Caki2 (cell line): Measurements from ENCODE around the gene NEMP1. TPM values are rescaled to one million over a fixed set of nuclear protein-coding genes. Genes with fewer than 3 reads are reported as not detected.

ENCODE experiments used
- DNase-seq: peaks from one replicate; pipeline ENCODE4 v3.0.0-alpha.2; 2015; ENCODE audit warnings: low read depth
- in situ Hi-C: cut with HindIII; loops from 2 replicates; pipeline ENCODE4 v1.10.0; 2016; ENCODE audit warnings: low sequenced_read_pairs, low pct_unique_long_range_greater_than_20kb, mixed read lengths
- total RNA-seq: library from RNA; depleted of rRNA; stranded (reverse); fragments of >200 nt; shearing (Covaris generic); gene quantifications from 2 replicates; pipeline ENCODE4 v1.2.3, GENCODE V29; 2014; ENCODE audit warnings: low replicate concordance

NEMP1 gene
- total RNA-seq, 1 experiment from 2014 or later, result 23.8 TPM

- in situ Hi-C loops, result no loop called here
- no peak for DNase-seq
Observed at GRCh38 chr12:57094208-57095160, 15.9 kb upstream of the NEMP1 start.

GRCh38 chr12:57093415-57094207 lies 15.0 kb upstream of the NEMP1 start:
- in situ Hi-C loops, result no loop called here
- DNase-seq, result no peak

DNA sequence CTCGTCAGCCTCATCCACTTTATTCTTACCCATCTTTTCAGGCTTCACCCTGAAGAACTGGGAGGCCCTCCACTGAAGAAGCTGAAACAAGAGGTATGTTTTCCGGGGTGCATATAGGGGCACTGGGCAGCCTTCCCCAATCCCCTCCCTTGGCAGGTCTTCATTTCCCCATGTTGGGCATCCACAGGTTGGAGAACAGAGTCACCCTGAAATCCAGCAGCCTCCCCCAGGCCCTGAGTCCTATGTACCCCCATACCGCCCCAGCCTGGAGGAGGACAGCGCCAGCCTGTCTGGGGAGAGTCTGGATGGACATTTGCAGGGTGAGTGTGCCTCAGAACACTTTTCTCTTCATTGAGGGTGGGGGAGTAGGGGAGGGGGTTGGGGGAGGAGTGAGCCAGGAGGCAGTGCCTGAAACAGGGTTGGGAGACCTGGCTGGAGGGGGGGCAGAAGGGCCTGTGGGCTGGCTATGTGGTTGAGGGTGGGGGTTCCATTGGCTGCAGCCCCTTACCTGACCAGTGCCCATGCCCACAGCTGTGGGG lies 14.4 kb upstream of the NEMP1 start:
- in situ Hi-C loops, result no loop called here
- DNase-seq, result no peak

DNA sequence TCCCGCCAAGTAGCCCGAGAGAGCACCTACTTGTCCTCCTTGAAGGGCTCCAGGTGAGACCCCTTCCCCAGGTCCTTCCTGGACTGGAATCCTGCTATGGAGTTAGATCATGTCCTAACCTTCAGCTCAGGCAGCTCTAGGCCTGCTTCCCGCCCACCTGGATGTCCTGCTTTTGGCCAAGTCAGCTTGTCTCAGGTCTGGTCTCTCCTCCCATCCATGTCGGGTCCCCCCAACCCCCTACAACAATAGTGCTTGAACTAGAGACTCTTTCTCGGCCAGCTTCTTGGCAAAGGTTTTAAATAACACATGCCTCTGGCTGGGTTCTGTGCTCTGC lies 13.9 kb upstream of the NEMP1 start:
- in situ Hi-C loops, result no loop called here
- no peak for DNase-seq

DNA sequence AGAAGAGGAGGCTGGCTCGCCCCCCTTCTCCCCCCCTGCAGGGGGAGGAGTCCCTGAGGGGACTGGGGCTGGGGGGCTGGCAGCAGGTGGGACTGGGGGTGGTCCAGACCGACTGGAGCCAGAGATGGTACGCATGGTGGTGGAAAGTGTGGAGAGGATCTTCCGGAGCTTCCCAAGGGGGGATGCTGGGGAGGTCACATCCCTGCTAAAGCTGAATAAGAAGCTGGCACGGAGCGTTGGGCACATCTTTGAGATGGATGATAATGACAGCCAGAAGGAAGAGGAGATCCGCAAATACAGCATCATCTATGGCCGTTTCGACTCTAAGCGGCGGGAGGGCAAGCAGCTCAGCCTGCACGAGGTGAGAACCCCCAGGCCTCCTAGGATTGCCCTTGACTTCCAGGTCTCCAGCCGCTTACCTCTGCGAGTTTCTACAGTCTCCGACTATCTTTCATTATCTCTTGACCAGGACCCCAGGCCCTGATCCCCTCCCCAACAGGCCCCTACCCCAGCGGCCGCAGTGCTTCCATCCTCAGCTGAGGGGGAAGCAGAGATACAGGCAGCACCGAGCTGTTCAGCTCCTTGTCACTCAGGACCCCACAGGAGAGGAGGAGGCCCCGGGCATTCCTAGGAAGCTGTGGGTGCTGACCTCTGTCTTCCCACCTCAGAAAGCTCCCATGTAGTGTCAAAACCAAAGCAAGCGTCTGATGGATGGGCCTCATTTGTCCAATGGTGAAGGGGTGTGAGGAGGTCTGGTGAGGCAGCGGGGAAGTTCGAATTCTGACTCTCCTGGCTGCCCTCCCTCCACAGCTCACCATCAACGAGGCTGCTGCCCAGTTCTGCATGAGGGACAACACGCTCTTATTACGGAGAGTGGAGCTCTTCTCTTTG lies 13.3 kb upstream of the NEMP1 start:
- in situ Hi-C loops, result no loop called here
- no peak for DNase-seq

DNA sequence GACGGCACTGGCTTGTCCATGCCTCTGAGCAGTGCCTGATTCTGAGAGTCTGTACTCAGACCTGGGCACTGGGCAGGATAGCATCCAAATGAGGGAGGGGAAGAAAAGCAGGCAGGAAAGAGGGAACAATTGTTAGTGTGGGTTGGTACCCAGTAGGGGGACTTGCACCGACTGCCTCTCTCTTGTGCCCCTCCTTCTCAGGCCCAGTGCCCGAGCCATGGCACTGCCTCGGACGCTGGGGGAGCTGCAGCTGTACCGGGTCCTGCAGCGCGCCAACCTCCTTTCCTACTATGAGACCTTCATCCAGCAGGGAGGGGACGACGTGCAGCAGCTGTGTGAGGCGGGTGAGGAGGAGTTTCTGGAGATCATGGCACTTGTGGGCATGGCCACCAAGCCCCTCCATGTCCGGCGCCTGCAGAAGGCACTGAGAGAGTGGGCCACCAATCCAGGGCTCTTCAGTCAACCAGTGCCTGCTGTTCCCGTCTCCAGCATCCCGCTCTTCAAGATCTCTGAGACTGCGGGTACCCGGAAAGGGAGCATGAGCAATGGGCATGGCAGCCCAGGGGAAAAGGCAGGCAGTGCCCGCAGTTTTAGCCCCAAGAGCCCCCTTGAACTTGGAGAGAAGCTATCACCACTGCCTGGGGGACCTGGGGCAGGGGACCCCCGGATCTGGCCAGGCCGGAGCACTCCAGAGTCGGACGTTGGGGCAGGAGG lies 12.5 kb upstream of the NEMP1 start:
- in situ Hi-C loops, result no loop called here

DNA sequence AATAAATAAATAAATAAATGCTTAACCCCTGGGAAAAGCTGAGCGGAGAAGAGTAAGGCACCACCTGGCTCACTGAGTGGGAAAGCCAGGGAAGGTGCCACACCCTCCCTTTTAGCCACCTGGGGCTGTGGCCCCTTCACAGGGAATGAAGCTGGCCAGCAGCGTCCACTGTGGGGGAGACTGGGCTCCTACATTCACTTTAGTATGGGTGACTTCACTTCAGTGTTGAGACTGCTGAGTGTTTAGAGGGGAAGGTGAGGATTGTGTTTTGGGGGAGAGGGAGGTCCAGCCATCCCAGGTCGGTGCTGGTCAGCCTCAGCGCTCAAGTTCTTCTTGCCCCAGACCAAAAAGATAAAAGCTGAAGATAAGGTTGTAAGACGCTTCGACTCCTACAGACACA lies 11.9 kb upstream of the NEMP1 start:
- DNase-seq, result no peak
- in situ Hi-C loops, result no loop called here

More for the DNA sequence above, 12.5 kb upstream of the NEMP1 start:
- no peak for DNase-seq

GRCh38 chr12:57089271-57090245 lies 11.0 kb upstream of the NEMP1 start:
- in situ Hi-C loops, result no loop called here
- DNase-seq, result peak; percentile 69

DNA sequence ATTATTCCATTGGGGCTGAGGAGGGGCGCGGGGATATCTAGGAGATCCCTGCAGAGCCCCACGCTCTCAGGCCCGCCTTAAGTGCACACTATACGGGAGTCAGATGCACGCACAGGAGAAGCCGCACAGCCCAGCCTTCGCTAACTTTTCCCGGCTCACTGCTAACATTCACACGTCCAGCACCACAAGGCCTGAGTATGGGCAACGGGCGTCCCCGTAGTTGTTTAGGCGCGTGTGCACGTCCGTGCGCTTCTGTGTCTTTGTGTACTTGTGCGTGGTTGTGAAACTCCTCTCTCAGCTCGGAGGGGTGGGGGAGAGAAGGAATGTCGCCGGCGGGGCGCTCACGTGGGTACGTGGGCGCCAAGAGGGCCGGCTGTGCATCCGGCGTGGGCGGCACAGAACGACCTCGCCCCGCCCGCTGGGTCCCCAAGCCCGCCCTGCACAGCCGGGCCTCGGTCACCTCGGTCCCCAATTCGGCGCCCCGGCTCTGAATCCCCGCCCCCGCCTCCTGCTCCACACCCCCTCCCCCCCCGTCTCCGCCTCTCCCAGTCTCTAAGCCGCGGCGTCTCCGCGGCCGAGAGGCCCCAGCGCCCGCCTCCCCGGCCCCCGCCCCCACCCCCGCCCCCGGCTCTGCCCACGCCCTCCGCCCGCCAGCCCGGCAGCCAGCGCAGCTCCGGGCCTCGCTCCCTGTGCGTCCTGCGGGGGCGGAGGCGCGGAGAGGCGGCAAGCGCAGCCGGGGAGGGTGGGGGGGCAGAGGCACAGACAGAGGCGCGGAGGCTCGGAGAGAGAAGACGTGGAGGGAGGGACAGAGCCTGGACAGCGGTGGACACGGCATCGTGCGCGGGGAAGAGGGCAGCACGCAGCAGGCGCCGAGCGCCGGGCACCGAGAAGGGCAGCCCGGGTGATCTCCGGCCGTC lies 10.0 kb upstream of the NEMP1 start, which contains the start of gene NAB2:
TSS of gene NAB2 (plus strand) at position 761 of the 917 bp plus-strand sequence. CDS start 158 bp downstream, outside the sequence.
- peak; percentile 98 for DNase-seq
- in situ Hi-C loops, result no loop called here

DNA sequence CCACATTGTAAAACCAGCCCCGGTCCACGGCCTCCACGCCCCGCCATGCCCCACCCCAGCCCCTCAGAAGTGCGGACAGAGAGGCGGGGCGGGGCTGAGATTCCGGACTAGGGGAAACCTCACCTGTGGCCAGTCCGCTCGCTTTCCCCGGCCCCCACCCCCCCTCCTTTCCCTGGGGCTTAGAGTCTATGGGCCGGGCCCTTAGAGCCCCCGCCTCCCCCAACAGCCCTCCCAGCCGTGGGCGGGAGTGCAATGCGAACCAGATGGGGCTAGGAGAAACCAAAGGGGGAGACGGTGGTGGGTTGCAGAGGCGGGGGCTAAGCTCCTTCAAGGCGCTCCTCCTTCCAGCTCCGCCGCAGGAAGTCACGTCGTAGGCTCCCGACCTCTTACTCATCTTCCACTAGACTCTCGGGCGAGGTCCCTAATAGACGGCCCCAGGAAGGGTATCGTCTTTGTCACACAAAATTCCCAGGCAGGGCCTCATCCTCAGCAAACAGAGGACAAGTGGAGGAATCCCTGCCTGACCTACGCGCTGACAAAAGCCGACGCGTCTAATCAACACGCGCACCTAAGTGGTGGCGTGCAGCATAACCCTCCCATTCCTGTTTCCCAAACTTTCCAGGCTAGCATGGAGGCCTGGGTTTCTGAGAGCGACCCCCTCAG lies 9.2 kb upstream of the NEMP1 start:
- in situ Hi-C loops, result no loop called here
- peak; percentile 98 for DNase-seq

- in situ Hi-C loops, result no loop called here
- DNase-seq, result peak; percentile 82
Observed at GRCh38 chr12:57087010-57087690, 8.6 kb upstream of the NEMP1 start.

GRCh38 chr12:57086493-57087009 lies 8.0 kb upstream of the NEMP1 start:
- DNase-seq, result peak; percentile 74
- in situ Hi-C loops, result no loop called here

DNA sequence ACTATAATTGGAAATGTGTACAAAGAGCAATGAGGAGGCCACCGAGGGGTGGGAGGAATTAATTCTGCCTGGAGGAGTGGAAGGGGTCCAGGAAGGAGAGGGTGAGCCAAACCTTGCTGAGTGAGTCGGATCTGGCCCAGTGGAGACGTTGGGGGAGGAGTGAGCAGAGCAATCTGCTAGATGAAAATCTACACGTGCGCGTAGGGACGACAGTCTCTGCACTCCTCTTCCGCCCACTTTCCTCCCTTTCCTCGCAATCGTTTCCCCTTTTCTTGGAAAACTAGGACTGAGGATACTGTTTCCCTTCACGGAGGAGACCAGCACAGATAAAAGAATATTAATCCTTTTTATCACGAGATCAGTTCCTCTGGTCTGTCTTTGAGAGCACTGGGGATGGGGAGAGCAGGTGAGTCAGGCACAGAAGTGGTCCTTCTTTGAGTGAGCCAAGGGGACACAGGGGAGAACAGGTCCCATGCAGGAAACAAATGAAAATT lies 7.5 kb upstream of the NEMP1 start:
- in situ Hi-C loops, result no loop called here
- DNase-seq, result no peak

DNA sequence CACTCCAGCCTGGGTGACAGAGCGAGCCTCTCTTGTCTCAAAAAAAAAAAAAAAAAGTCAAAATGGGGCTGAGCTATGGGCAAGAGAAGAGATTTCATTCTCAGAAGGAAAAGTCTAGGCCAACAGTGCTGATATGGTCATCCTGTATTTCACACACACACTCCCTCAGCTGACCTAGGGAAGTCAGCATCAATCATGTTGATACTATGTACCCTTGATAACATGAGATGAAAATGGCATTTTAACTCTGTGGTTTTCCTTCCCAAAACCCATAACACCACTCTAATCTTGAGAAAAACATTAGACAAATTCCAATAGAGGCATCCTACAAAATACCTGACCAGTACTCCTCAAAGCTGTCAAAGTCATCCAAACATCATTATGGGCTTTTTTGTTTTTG lies 2.3 kb upstream of the NEMP1 start:
- DNase-seq, result no peak
- in situ Hi-C loops, result no loop called here
